OCI-LY7 (cell line): ENCODE results near the gene DCLK1. TPM values are rescaled to one million over a fixed set of nuclear protein-coding genes. Genes with fewer than 3 reads are reported as not detected.

Experiments used
- BruUV-seq: library from RNA; stranded (reverse); fragments of 400-500 nt; replicated peaks from 2 replicates; lab custom pipeline; 2021; lab: Mats Ljungman, UMichigan
- CTCF ChIA-PET: fragments of 300-600 bp; sonication (Branson Sonifier 250); formaldehyde crosslinking; loops from one replicate; lab custom pipeline; 2022; ENCODE audit warnings: antibody characterized with exemption; ENCODE audit not compliant: unreplicated experiment; lab: Charles Lee
- POLR2A ChIA-PET: fragments of 300-600 bp; sonication (Branson Sonifier 250); formaldehyde crosslinking; loops from one replicate; lab custom pipeline; 2022; ENCODE audit warnings: antibody characterized with exemption; lab: Charles Lee
- DNase-seq: peaks from one replicate; pipeline ENCODE4 v3.0.0-alpha.2; 2015; ENCODE audit warnings: low spot score
- H2AFZ ChIP-seq: fragments of 200-600 bp; sonication (generic), shearing (Covaris generic); 2 replicates; pipeline ENCODE4 v1.6.1; 2014; ENCODE audit warnings: mild to moderate bottlenecking, antibody characterized with exemption, low read length, moderate library complexity
- H3K27ac ChIP-seq: fragments of 200-600 bp; sonication (generic); 2 replicates; pipeline ENCODE4 v1.5.1; 2014; ENCODE audit warnings: mixed run types, low read depth, mild to moderate bottlenecking, moderate library complexity, low read length, inconsistent platforms; ENCODE audit not compliant: poor library complexity, severe bottlenecking
- H3K36me3 ChIP-seq: fragments of 200-600 bp; sonication (generic); 2 replicates; pipeline ENCODE4 v1.6.1; 2014; ENCODE audit warnings: mild to moderate bottlenecking, antibody characterized with exemption, low read length, moderate library complexity, mixed read lengths; ENCODE audit not compliant: insufficient read depth
- H3K4me1 ChIP-seq: fragments of 200-600 bp; sonication (generic); 2 replicates; pipeline ENCODE4 v1.5.1; 2014; ENCODE audit warnings: mild to moderate bottlenecking, low read length; ENCODE audit not compliant: insufficient read depth, poor library complexity, severe bottlenecking
- H3K4me2 ChIP-seq: fragments of 200-600 bp; sonication (generic); 2 replicates; pipeline ENCODE4 v1.6.1; 2014; ENCODE audit warnings: mild to moderate bottlenecking, low read length
- H3K4me3 ChIP-seq: fragments of 200-600 bp; sonication (generic); 2 replicates; pipeline ENCODE4 v1.5.1; 2014; ENCODE audit warnings: mild to moderate bottlenecking, low read depth, low read length; ENCODE audit not compliant: poor library complexity, severe bottlenecking
- H3K79me2 ChIP-seq: fragments of 200-600 bp; sonication (generic); 2 replicates; pipeline ENCODE4 v1.6.1; 2016; ENCODE audit warnings: low read depth, mild to moderate bottlenecking, low read length, moderate library complexity, mixed read lengths; ENCODE audit not compliant: insufficient read depth
- H3K9me2 ChIP-seq: fragments of 200-600 bp; sonication (generic); 2 replicates; pipeline ENCODE4 v1.6.1; 2016; ENCODE audit warnings: mild to moderate bottlenecking, low read length, mixed read lengths; ENCODE audit not compliant: insufficient read depth
- H3K9me3 ChIP-seq: fragments of 200-600 bp; sonication (generic); 2 replicates; pipeline ENCODE4 v1.6.1; 2014; ENCODE audit warnings: mild to moderate bottlenecking, mixed run types, low read length, mixed read lengths
- H4K20me1 ChIP-seq: fragments of 200-600 bp; sonication (generic); 2 replicates; pipeline ENCODE4 v1.6.1; 2014; ENCODE audit warnings: mild to moderate bottlenecking, antibody characterized with exemption, low read length, moderate library complexity, mixed read lengths; ENCODE audit not compliant: insufficient read depth
- CTCF ChIP-seq: fragments of 200-600 bp; sonication (generic); conservative IDR thresholded peaks from 2 replicates; pipeline ENCODE4 v1.5.1; 2014; ENCODE audit warnings: mild to moderate bottlenecking, antibody characterized with exemption, low read length, moderate library complexity, mixed read lengths
- EZH2phosphoT487 ChIP-seq: fragments of 200-600 bp; sonication (generic); IDR thresholded peaks from 2 replicates; pipeline ENCODE4 v1.6.1; 2018; ENCODE audit warnings: low read depth, borderline replicate concordance, mild to moderate bottlenecking, mixed run types, antibody characterized with exemption, low read length, moderate library complexity, mixed read lengths
- intact Hi-C: fragments of 100-400 bp; cut with micrococcal nuclease; formaldehyde crosslinking; loops from one replicate; pipeline ENCODE4 v1.10.0; 2022; ENCODE audit not compliant: unreplicated experiment
- total RNA-seq, 2 experiments: library from RNA; depleted of rRNA in 1 of 2; stranded (reverse); fragments of >200 nt in 1 of 2; shearing (Covaris generic) in 1 of 2; gene quantifications; 2 replicates each; pipeline ENCODE4 v1.2.3, GENCODE V29; 2014 to 2022

The DCLK1 gene
- total RNA-seq, 2 experiments from 2014 or later, result not detected

DNA sequence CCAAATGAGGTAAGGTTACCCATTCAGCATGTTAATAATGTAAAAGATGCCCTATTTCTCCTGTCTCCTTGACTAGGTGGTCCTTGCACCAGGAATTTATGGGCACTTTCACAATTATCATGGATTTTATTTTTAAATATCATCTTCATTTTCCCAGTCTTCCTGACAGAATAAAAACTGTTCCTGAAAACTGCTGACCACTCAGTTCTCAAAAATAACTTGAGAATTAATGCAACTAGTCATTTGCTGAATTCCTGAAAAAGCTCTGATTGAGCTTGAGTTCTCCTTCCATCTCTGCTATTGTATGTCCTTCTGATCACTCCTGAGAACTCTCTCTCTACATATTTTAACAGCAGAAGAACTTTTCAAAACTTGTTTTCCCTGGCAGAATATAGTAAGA, 55.0 kb downstream of the DCLK1 start:
- no peaks in the 10 kb centered on the region for H3K9me2 ChIP-seq
- ChIA-PET CTCF (no interaction called here), POLR2A (no interaction called here)
- no peaks in the 10 kb centered on the region for H3K4me1 ChIP-seq
- no peak overlapping the region for H3K4me3 ChIP-seq
- TF ChIP-seq CTCF (no peak), EZH2phosphoT487 (no peak)
- no peak overlapping the region for H3K27ac ChIP-seq
- H3K79me2 ChIP-seq, result no peaks in the 10 kb centered on the region
- no peaks in the 10 kb centered on the region for H3K36me3 ChIP-seq
- H3K9me3 ChIP-seq, result no peaks in the 10 kb centered on the region
- intact Hi-C loops, result no loop called here
- no peaks in the 10 kb centered on the region for H4K20me1 ChIP-seq
- H2AFZ ChIP-seq, result no peak overlapping the region
- no peak for DNase-seq
- H3K4me2 ChIP-seq, result no peak overlapping the region
- BruUV-seq, result no TSS peak

DNA sequence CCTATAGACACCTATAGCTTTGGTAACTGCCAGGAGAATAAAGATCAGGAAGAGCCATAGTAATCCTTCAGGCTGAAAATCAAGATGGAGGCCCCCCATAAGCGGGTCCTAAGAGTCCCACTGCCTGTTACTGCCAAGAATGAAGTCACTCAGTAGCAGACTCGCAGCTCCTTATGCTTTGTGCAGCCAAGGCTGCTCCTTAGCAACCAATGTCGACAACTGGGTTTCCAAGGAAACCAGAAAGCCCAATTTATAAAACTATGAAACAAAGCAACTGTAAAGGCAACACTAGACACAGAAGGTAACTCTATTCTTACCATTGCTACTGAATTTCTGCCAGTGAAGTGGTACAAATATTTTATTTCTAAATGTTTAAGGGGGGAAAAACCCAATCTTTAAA, 56.5 kb downstream of the DCLK1 start:
- no peaks in the 10 kb centered on the region for H3K79me2 ChIP-seq
- H3K4me2 ChIP-seq, result no peak overlapping the region
- H3K9me3 ChIP-seq, result no peaks in the 10 kb centered on the region
- intact Hi-C loops, result no loop called here
- no peaks in the 10 kb centered on the region for H3K4me1 ChIP-seq
- no peak for DNase-seq
- no peak overlapping the region for H2AFZ ChIP-seq
- no peaks in the 10 kb centered on the region for H4K20me1 ChIP-seq
- no peak overlapping the region for H3K27ac ChIP-seq
- BruUV-seq, result no TSS peak
- H3K36me3 ChIP-seq, result no peaks in the 10 kb centered on the region
- ChIA-PET CTCF (no interaction called here), POLR2A (interaction anchor here (0.6 to 0.7 kb wide), 2 partner anchors 32 to 318 kb away, joined by 3 read pairs; no protein-coding TSS in a partner anchor)
- no peaks in the 10 kb centered on the region for H3K9me2 ChIP-seq
- TF ChIP-seq EZH2phosphoT487 (no peak), CTCF (no peak)
- no peak overlapping the region for H3K4me3 ChIP-seq

- intact Hi-C loops, result no loop called here
These were observed 58.8 kb downstream of the DCLK1 start for GRCh38 chr13:36072152-36072935.

More at GRCh38 chr13:36072152-36072935, 58.8 kb downstream of the DCLK1 start:
- H2AFZ ChIP-seq, result no peak overlapping the region
- no peaks in the 10 kb centered on the region for H3K9me3 ChIP-seq
- H3K4me1 ChIP-seq, result no peaks in the 10 kb centered on the region
- CTCF ChIA-PET, result no interaction called here
- POLR2A ChIA-PET, result interaction anchor here (0.6 kb wide), 1 partner anchor 29 kb away, joined by 4 read pairs; no protein-coding TSS in a partner anchor
- no peak overlapping the region for H3K4me2 ChIP-seq
- TF ChIP-seq CTCF (no peak), EZH2phosphoT487 (no peak)
- no TSS peak for BruUV-seq
- no peaks in the 10 kb centered on the region for H4K20me1 ChIP-seq
- no peak for DNase-seq
- H3K79me2 ChIP-seq, result no peaks in the 10 kb centered on the region
- no peaks in the 10 kb centered on the region for H3K9me2 ChIP-seq
- no peak overlapping the region for H3K4me3 ChIP-seq
- H3K27ac ChIP-seq, result no peak overlapping the region
- no peaks in the 10 kb centered on the region for H3K36me3 ChIP-seq
